HCT116 (cell line): ENCODE results near the gene MDH2.

ENCODE experiments used
- CTCF ChIP-seq, 3 experiments: fragments of 200-600 bp in 1 of 3; sonication (generic) in 1 of 3; IDR thresholded peaks in 2 of 3; conservative IDR thresholded peaks in 1 of 3; 2 replicates each; pipeline ENCODE4 v1.5.1; 2012 to 2017; ENCODE audit warnings: low read depth in 2 of 3, low read length in 2 of 3, antibody characterized with exemption in 1 of 3, borderline replicate concordance in 1 of 3, control low read depth in 1 of 3, mild to moderate bottlenecking in 1 of 3, mixed read lengths in 1 of 3, mixed run types in 1 of 3, moderate library complexity in 1 of 3; ENCODE audit not compliant: insufficient read depth in 1 of 3
- EZH2 ChIP-seq: fragments of 200-600 bp; sonication (generic); IDR thresholded peaks from 2 replicates; pipeline ENCODE4 v1.6.1; 2017; ENCODE audit warnings: antibody characterized with exemption, mixed run types
- EZH2phosphoT487 ChIP-seq: fragments of 200-600 bp; IDR thresholded peaks from 2 replicates; pipeline ENCODE4 v1.6.1; 2018; ENCODE audit warnings: antibody characterized with exemption, borderline replicate concordance
- JUND ChIP-seq: IDR thresholded peaks from 2 replicates; pipeline ENCODE4 v1.6.1; 2012
- MAX ChIP-seq: IDR thresholded peaks from 2 replicates; pipeline ENCODE4 v1.6.1; 2012
- POLR2AphosphoS5 ChIP-seq: IDR thresholded peaks from 2 replicates; pipeline ENCODE4 v1.6.1; 2011; ENCODE audit warnings: mild to moderate bottlenecking, low read depth, low read length, moderate library complexity
- RAD21 ChIP-seq: IDR thresholded peaks from 2 replicates; pipeline ENCODE4 v1.6.1; 2012; ENCODE audit warnings: low read depth, mild to moderate bottlenecking
- SIN3A ChIP-seq: IDR thresholded peaks from 2 replicates; pipeline ENCODE4 v1.6.1; 2012; ENCODE audit warnings: low read depth
- ZFX ChIP-seq: fragments of 450-650 bp; IDR thresholded peaks from 2 replicates; pipeline ENCODE4 v1.6.1; 2017
- ZNF274 ChIP-seq: fragments of 200-500 bp; sonication (Bioruptor generic); IDR thresholded peaks from 2 replicates; pipeline ENCODE4 v1.6.1; 2014; ENCODE audit warnings: mild to moderate bottlenecking, low read depth, low read length, inconsistent platforms

GRCh38 chr7:76077435-76077834, 29.5 kb downstream of the MDH2 start:
- TF ChIP-seq CTCF (IDR thresholded peaks at IDR 0.05 in 2 of 3, conservative IDR thresholded peaks at IDR 0.05 in 1 of 3; ENCODE audit: borderline replicate concordance in 1 of 3, insufficient read depth in 1 of 3, low read depth in 2 of 3, low read length in 2 of 3) (no peak), SIN3A (no peak), MAX (no peak), POLR2AphosphoS5 (no peak), ZNF274 (no peak), RAD21 (no peak), JUND (no peak), EZH2phosphoT487 (no peak), EZH2 (no peak), ZFX (no peak)
